Uterus (tissue), 2 donors: ENCODE measurements around the gene HDLBP.

Experiments
- CTCF ChIP-seq, 4 experiments: fragments of 200-600 bp in 2 of 4; fragments of 450-650 bp in 2 of 4; sonication (generic) in 2 of 4; IDR thresholded peaks; one replicate each; pipeline ENCODE4 v1.5.1; 2016 to 2019; ENCODE audit warnings: antibody characterized with exemption in 4 of 4, mild to moderate bottlenecking in 2 of 4, moderate library complexity in 1 of 4
- POLR2A ChIP-seq, 2 donors: fragments of 450-650 bp; IDR thresholded peaks; one replicate each; pipeline ENCODE4 v1.6.1; 2016; ENCODE audit warnings: antibody characterized with exemption in 2 of 2, mild to moderate bottlenecking in 1 of 2, moderate library complexity in 1 of 2

DNA sequence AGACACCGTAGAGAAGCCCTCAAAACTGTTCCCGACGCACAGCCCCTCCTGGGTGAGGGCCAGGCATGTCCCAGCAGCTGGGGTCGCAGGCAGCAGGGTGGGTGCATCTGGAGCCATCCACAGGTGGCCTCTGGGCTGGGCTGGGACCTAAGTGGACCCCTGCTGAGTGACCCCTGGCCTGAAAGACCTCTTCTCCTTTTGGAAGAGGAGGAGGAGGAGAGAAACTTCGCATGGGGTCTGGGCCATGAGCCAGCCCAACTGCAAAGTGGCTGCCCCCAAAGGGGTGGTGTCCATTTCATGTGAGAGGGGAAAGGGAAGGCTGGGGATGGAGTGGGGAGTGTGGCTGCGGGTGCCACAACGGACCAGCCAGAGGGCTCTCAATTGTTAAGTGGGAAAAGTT lies 101.9 kb downstream of the HDLBP start:
- TF ChIP-seq CTCF (IDR thresholded peaks at IDR 0.05) (no peak), POLR2A (IDR thresholded peaks at IDR 0.05) (no peak)
